ENCODE results near the gene PAPSS1.

DNA sequence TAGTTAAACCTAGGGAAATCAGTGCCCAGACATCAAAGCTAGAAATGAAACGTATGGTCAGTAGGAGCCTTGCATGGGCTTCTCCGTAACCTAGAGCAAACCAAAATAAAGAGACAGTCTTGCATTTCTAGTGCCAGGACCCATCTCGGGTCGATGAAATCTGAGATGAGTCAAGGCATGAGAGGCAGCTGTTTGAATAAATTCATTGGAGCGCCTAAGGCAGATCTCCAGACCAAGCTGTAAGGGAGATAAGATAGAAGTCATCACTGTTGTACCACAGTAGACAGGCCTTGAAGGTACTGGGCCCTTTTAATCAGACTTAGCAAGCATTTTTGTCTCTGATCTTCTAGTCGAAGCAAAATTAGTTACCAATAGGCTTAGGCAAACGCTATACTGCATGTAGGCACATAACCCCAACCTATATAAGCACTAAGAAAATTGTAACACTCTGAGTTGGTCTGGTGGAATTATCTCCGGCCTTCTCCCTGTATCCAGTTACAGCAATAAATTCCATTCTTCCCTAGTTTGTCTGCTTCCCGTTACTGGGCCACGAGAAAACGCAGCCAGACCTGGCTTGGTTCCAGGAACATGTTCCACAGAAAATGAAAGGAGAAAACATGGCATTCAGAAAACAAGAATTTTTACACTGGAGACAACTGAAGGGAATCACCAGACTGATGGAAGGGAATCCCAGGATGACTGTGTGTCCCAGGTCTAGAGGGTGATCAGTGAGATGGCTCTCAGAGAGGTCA, 21.1 kb upstream of the PAPSS1 start:
- TF ChIP-seq, protein P1, sequence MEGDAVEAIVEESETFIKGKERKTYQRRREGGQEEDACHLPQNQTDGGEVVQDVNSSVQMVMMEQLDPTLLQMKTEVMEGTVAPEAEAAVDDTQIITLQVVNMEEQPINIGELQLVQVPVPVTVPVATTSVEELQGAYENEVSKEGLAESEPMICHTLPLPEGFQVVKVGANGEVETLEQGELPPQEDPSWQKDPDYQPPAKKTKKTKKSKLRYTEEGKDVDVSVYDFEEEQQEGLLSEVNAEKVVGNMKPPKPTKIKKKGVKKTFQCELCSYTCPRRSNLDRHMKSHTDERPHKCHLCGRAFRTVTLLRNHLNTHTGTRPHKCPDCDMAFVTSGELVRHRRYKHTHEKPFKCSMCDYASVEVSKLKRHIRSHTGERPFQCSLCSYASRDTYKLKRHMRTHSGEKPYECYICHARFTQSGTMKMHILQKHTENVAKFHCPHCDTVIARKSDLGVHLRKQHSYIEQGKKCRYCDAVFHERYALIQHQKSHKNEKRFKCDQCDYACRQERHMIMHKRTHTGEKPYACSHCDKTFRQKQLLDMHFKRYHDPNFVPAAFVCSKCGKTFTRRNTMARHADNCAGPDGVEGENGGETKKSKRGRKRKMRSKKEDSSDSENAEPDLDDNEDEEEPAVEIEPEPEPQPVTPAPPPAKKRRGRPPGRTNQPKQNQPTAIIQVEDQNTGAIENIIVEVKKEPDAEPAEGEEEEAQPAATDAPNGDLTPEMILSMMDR (IDR thresholded peaks at IDR 0.05) = no peak
- TF ChIP-seq POLR2A (IDR thresholded peaks at IDR 0.05) = no peak

All from esophagus squamous epithelium (tissue), 4 donors.